GM12874 (cell line): Measurements from ENCODE around the gene MYO9B.

Experiments used
- TF ChIP-seq, protein P1 (sequence below): IDR thresholded peaks from 2 replicates; pipeline ENCODE4 v1.5.1; 2011; ENCODE audit warnings: low read depth, mild to moderate bottlenecking, control low read depth, low read length, moderate library complexity; ENCODE audit not compliant: insufficient read depth

The MYO9B gene

DNA sequence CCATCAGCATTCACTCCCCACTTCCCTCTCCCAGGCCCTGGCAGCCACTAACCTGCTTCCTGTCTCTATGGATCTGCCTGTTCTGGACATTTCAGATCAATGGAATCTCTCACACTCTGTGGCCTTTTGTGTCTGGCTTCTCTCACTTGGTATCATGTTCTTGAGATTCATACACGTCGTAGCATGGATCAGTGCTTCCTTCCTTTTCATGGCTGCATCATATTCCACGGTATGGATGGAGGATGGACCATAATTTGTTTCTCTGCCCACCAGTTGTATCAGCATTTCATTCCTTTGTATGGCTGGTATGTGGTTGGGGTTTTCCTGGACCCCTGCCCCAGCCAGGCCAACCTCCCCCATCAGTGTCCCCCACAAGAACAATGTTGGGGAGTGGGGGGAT, 36.2 kb downstream of the MYO9B start:
- TF ChIP-seq, protein P1, sequence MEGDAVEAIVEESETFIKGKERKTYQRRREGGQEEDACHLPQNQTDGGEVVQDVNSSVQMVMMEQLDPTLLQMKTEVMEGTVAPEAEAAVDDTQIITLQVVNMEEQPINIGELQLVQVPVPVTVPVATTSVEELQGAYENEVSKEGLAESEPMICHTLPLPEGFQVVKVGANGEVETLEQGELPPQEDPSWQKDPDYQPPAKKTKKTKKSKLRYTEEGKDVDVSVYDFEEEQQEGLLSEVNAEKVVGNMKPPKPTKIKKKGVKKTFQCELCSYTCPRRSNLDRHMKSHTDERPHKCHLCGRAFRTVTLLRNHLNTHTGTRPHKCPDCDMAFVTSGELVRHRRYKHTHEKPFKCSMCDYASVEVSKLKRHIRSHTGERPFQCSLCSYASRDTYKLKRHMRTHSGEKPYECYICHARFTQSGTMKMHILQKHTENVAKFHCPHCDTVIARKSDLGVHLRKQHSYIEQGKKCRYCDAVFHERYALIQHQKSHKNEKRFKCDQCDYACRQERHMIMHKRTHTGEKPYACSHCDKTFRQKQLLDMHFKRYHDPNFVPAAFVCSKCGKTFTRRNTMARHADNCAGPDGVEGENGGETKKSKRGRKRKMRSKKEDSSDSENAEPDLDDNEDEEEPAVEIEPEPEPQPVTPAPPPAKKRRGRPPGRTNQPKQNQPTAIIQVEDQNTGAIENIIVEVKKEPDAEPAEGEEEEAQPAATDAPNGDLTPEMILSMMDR = no peak

DNA sequence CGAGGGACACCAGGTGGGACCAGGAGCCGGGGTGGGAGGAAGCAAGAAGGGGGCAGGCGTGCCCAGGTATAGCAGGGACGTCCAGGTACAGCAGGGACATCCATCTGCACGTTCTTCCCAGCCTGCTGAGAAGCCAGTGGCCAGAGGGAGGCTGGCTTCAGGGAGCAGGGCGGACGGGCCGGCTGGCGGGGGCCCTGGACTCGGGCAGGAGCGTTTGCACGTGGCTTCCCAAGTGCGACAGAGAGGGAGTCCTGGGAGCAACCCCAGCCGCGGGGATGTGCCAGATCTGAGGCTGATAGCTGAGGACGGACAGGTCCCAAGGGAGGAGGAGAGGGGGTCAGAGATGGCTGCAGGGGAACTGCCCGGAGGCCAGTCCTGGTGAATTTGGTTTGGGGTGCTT, 36.7 kb downstream of the MYO9B start:
- TF ChIP-seq, protein P1 = no peak

- TF ChIP-seq, protein P1 = no peak
Observed at GRCh38 chr19:17112700-17113099, 37.1 kb downstream of the MYO9B start.

GRCh38 chr19:17113127-17113785, 37.7 kb downstream of the MYO9B start:
- TF ChIP-seq, protein P1 = no peak

- TF ChIP-seq, protein P1 = no peak
Observed at GRCh38 chr19:17114414-17114831, 38.8 kb downstream of the MYO9B start.

GRCh38 chr19:17116996-17117702, 41.6 kb downstream of the MYO9B start:
- TF ChIP-seq, protein P1 = no peak

- TF ChIP-seq, protein P1 = no peak
Observed at GRCh38 chr19:17118957-17119356, 43.4 kb downstream of the MYO9B start.
